Measurements from ENCODE around the gene VAMP5.
"Not testable (repeated sequence)": the region's sequence is repeated elsewhere in the genome, so short reads cannot be mapped to it uniquely, and the experiment has no call there.

The VAMP5 gene, protein sequence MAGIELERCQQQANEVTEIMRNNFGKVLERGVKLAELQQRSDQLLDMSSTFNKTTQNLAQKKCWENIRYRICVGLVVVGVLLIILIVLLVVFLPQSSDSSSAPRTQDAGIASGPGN

DNA sequence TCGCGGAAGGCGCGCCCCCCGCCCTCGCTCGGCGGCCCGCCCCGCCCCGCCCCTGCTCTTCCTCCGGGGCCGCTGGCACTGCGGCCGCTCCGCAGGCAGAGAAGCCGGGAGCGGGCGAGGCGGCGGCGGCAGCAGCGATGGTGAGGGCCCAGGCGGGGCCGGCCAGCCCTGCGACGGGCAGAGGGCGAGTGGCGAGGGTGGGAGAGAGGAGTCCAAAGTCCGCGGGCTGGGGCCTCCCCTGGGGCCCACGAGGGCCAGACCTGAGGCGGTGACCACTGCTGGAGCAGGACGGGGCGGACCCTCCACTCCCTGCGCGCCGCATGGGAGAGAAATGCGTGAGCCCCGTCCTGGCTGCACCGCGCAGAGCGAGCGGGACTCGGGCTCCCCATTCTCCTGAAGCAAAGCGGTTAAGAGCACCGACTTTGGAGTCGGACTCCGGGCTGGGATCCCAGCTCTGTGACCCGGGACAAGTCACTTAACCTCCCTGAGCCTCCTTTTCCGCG lies at the start of gene VAMP5:
VAMP5 (plus strand) TSS at position 78 of the 503 bp plus-strand sequence; CDS start at position 138, 60 bp downstream.
- DNase-seq: no peak

DNA sequence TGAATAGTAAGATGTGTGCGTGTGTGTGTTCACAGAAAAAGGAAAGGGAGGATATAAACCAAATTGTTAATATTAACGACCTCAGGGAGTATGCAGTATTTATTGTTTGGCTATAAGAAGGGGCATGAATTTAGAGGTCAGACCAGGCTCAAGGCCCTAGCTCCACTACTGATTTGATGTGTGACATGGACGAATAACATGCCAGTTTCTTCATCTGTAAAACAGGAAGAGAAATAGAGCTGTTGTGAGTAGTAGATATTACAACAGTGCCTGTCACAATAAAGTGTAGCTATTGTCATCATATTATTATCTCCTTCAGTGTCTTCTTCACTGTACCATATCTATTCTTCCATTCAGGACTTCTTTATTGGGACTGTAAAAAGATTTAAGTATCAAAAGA lies 49.4 kb upstream of the VAMP5 start:
- DNase-seq: no peak

DNA sequence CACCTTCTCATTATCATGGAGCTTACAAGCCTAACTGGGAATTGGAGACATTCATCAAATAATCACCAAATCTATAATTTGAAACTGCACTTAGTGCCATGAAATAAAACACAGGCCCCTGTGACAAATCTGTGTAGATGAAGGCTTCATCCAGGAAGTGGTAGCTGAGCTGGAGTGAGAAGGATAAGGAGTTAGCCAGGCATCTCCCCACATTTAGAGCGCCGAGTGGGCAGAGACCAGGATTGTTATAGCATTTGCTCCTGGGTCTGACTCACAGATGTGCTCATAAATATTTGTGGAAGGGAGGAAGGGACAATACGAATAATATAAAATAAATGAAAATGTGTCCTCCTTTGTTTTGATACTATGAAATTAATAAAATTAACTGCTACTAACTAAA lies 47.8 kb upstream of the VAMP5 start:
- DNase-seq: no peak

DNA sequence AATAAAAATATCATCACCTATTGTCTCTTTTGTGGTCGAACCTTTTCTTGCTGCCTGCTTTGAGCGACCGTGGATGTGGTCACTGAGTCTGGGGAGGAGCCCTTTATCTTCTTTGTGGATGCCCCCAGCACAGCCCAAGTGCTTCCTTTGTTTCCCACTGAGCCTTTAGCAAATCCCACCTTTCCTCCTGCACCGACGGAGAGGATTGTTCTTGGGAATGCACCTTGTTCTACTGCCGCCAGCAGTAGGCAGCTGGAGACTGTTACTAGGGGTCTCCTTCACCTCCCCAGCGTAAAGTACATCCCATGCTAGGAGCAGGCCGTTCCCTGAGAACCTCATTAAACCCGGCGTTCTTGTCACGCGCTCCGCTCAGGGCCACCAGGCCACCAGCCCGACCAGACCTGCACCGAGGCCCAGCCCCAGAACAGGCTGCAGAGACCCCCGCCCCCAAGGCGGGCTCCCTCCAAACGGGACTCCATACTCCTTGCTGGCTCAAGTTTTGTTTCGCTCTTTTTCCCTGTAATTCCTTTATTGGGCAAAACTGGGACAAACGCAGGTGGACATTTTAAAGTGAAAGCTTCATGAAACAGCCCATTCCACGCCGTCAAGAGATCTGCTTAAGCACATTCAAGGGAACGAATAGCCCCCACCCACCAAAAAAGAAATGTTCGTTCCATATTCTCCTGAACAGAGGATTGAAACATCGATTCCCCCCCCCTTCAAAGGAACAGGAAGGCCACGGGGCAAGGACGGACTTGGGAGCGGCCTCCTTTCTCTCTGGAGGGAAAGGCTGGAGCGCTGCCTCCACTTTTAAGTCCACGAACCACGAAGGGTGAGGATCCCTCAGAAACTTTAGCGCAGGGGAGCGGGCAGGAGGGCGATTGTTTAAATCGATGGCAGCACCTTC lies 46.4 kb upstream of the VAMP5 start:
- DNase-seq: peak; percentile 41

DNA sequence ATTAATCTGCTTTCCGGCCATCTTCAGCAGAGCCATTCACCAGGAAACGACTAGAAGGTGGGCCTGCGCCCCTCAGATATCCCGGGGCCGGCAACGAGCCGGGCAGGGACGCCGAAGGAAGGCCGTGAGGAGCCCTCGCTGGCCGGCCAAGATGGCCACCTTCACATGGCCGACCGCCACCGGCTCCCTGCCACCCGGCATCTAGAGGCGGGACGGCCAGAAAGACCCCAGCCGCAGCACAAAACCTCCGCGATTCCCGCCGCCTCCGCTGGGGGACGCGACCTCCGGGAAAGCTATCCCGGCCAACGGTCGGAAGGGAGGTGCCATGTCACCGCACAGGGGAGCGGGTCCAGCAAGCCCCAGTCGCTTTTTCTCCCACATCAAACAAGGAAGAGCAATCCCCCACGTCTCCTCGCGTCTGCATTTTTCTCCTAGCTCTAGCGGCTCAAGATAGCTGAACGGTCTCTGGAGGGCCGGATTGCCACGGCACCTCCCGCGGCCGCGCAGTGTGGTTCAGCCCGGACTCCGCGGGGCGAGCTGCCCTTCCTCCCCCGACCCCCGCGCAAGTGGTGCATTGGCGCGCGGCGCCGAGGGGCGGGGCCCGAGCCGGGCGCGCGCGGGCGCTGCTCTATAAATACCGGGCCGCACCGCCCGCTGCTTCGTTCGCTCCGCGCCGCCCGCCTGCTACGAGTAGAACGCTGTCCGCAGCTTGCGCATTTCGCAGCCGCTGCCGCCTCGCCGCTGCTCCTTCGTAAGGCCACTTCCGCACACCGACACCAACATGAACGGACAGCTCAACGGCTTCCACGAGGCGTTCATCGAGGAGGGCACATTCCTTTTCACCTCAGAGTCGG lies 45.5 kb upstream of the VAMP5 start, which contains the start of gene MAT2A:
MAT2A (plus strand) TSS at position 662 of the 854 bp plus-strand sequence; CDS start at position 782, 120 bp downstream.
- DNase-seq: peak; percentile 90

DNA sequence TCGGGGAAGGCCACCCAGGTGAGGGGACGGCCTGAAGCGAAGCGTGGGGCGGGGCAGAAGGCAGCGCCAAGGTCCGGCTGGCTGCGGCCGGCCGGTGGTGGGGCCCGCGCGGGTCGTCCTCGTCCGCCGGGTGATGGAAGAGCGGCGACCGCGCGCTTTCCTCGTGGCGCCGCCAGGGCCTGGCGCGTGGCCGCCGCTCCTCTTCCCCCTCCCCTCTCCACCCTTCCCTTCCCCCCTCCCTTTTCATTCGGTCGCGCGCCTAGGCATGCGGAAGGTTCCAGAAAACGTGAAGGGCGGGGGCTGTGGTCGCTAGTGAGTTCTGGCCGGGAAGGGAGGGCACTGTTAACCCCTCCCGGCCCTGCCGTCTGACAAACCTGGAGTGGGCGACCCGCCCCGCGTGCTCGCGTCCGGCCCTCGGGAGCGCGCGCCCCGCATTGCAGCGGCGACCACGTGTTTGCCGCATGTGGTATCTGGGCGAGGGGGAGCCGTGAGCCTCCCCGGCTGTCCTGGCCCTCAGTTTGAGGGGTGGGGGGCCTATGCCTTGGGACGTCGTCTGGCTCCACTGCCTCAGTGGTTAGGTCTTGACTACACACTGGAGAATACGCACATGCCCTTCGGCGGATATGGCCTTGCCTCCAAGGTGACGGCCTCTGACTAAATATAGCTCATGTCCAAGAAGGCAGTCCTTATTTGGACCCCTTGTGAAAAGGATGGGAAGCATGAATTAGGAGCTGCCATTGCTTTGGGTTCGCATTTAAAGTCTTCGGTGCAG lies 44.7 kb upstream of the VAMP5 start:
- peak; percentile 80 for DNase-seq

DNA sequence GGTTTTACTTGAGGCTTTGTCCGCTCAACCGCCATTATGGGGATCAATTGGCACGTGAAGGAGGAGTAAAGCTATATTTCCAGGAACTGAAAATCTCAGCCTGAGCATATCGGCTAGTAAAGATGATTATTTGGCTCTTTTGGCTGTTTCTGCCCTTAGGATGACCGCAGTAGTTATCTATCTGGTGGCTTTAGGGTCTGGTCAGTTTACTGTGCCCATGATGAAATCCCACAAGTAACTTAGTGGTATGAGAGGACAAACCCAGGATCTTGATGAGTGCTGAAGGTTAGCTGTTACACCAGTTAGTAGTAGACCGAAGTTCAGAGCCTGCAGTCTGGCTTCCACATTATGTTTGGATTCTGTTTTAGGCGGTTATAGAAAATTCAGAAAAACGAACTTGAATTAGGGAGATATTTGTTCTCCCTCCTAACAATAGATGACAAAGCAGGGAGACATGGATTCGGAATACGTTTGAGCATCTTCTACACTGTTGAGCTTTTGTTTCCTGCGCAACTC lies 44.0 kb upstream of the VAMP5 start:
- DNase-seq: no peak

DNA sequence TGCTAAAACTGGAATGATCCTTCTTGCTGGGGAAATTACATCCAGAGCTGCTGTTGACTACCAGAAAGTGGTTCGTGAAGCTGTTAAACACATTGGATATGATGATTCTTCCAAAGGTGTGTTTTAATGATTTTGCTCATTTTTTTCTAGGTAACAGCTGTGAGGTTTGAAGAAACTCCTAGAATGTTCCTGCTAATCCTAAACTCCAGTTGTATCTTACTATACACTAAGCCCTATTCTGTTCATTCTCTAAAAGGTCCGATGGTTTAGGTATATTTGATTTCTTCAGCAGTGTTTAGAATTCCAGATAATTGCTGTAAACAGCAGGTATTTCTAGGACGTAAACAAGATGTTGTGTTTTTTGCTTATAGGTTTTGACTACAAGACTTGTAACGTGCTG lies 43.0 kb upstream of the VAMP5 start:
- DNase-seq: no peak

DNA sequence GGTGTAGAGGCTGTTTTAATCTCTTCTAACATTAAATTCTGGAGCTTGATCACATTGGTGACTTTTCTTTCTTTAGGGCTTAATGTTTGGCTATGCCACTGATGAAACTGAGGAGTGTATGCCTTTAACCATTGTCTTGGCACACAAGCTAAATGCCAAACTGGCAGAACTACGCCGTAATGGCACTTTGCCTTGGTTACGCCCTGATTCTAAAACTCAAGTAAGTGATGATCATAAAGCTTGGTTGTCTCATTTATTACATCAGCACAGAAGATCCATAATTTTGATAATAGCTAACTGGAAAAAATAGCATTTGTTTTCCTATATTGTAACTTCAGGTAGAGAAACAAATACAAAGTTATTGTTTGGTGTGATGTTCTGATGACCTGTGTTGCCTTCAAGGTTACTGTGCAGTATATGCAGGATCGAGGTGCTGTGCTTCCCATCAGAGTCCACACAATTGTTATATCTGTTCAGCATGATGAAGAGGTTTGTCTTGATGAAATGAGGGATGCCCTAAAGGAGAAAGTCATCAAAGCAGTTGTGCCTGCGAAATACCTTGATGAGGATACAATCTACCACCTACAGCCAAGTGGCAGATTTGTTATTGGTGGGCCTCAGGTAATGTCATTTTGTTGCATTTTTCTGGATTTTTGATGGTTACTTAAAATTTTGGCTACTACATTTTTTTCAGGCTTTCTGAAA lies 42.3 kb upstream of the VAMP5 start:
- DNase-seq: no peak

DNA sequence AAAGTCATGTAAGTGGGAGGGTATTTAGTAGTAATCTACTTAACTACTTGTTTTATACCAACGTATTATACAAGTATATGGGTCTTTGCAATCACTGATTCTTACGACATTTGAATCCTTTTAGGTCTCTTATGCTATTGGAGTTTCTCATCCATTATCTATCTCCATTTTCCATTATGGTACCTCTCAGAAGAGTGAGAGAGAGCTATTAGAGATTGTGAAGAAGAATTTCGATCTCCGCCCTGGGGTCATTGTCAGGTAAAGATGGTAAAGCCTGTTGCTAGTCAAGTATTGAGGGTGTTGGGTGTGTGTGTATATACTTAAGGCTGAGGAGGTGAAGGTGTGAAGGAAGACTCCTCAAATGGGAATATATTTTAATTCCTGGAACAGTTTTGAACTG lies 41.5 kb upstream of the VAMP5 start:
- no peak for DNase-seq

DNA sequence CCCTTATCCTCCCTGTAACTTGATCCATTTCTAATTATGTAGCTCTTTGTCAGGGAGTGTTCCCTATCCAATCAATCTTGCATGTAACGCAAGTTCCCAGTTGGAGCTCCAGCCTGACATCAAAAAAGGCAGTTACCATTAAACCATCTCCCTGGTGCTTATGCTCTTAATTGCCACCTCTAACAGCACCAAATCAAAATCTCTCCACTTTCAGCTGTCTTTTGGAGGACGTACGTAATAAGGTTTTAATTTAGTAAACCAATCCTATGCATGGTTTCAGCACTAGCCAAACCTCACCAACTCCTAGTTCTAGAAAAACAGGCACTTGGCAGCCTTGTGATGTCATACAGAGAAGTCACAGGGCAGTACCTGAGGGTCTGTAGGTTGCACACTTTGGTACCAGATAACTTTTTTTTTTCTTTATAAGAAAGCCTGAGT lies 40.0 kb upstream of the VAMP5 start:
- not testable (repeated sequence) for DNase-seq

DNA sequence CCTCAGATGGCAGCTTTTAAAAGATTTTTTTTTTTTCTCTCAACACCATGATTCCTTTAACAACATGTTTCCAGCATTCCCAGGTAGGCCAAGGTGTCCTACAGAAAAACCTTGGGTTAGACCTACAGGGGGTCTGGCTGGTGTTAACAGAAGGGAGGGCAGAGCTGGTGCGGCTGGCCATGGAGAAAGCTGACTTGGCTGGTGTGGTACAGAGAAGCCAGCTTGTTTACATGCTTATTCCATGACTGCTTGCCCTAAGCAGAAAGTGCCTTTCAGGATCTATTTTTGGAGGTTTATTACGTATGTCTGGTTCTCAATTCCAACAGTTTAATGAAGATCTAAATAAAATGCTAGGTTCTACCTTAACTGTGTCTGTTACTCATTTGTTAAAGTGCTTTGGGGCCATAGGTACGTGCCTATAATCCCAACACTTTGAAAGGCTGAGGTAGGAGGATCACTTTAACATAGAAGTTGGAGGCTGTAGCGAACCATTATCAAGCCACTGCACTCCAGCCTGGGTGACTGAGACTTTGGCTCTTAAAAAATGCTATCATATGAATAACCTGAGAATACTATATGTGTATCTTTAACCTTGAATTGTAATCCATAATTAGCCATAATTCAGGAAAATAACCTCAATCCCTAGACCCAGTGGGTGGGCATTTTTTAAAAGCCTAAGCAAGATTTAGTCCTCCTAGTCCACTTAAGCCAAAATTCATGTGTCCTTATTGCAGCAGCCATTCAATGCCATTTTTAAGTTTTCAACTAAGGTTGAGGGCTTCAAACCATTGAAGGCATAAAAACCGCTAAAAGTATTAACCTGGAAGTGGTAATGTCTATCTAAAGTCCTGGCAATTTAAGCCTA lies 39.1 kb upstream of the VAMP5 start:
- DNase-seq: not testable (repeated sequence)

DNA sequence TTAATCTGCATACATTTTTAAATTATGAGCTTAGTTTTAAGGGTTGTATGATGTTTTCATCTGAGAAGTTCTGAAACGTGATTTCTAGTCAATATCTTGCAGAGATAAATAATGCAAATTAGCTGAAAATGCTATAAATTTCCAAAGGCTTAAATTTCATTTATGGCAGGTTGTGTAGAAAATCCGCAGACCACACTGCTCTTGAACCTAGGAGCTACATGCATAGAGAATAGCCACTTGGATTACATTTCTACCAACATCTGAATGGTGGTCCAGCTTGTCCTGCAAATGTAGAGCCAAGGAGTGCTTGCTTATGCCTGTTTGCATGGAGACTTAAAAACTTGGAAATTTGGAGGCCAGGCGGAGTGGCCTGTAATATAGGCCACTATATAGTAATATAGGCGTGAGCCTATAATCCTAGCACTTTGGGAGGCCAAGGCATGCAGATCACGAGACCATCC lies 38.4 kb upstream of the VAMP5 start:
- DNase-seq: no peak

DNA sequence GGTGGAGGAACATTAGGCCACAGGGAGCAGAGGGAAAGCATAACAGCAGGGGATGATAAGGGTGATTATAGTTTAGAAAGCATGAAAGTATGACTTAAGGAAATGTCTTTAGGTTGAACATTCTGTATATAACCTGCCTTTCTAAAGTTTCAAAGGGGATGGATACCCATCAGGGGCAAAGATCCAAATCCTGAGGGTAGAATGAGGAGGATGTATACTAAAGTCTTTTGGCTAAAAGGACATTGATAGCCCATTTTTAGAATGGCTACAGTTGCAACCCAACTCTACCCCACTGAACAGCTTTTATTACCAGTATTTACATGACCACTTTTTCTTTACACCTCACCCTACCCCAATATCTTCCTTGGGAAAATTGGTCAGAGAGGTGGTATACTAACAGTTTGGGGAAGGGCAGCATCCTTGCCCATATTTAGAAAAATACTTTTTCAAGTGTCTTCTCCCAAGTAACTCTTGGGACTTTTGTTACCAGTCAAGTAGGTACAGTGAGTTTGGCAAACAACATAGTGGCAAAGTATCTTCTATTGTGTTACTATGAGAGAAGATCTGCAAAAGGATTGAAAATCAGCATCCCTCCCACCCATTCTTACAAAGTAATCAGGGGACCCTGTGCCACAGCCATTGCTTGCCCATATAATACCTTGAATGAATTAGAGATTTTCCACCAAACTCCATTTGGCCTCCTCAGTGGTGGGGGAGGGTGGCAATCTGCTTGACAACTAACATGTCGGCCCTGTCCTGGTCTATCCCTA lies 37.0 kb upstream of the VAMP5 start:
- no peak for DNase-seq

DNA sequence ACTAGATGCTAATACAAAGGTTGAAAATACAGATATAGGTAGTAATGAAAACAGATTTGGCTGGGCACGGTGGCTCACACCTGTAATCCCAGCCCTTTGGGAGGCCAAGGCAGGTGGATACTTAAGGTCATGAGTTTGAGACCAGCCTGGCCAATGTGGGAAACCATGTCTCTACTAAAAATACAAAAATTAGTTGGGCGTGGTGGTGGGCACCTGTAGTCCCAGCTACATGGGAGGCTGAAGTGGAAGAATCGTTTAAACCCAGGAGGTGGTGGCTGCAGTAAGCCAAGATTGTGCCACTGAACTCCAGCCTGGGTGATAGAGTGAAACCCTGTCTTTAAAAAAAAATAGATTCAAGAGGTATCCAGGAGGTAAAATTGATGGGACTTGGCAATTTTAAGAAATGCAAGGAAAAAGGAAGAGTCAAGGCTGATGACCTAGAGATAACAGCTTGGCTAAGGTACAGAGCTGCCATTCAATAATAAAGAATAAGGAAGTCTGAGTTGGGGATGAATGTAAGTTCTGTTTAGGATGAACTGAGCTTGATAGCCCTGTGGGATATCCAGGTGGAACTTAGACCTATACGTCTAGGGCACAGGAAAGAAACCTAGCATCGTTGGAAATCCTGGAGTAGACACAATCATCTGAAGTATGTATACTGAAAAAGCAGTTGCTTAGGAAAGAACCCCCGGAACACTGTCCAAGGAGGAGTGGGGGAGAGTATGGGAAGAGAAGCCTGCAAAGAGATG lies 36.2 kb upstream of the VAMP5 start:
- DNase-seq: no peak

DNA sequence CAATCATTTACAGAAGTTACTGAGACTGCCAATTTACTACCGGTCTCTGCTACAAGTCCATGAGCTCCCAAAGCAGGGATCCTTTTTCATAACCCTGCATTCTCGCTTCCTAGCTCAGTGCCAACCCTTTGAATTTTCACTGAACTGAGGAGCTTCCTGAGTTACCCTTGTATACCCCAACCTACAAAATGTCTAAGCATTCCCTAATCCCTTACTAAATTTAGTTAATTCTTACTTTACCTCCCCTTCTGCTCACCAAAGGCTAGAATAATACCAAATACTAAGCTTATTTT lies 35.7 kb upstream of the VAMP5 start:
- DNase-seq: no peak

DNA sequence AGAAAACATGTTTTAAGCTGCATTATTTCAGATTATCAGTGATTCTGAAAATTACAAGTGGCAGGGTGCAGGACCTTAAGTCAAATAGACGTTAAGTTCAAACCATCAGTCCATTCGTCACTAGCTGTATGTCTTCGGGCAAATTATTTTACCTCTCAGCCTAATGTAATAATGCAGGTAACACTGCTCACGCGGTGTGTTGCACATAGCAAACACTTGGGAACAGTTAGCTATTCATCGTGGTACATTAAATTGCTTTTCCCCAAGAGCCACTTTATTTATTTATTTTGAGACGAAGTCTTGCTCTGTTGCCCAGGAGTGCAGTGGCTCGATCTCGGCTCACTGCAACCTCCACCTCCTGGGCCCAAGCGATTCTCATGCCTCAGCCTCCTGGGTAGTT lies 35.1 kb upstream of the VAMP5 start:
- no peak for DNase-seq

DNA sequence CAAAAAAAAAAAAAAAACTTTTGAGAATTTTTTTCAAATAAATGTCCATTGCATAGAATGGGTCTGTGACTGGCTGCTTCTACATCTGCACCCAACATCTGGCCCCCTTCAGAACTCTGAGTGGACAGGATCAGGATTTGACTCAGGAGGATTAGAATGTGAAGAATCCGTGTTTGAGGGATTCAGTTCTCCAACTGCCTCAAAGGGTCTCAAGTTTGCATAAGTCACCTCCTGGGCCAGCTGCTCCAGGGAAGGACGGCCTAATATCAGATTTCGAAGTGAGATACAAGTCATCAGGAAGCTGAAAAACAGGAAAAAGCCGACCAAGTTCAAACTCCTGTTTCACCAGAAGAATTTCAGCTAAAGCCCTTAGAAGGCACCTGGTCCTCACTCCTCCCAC lies 34.4 kb upstream of the VAMP5 start:
- DNase-seq: no peak

DNA sequence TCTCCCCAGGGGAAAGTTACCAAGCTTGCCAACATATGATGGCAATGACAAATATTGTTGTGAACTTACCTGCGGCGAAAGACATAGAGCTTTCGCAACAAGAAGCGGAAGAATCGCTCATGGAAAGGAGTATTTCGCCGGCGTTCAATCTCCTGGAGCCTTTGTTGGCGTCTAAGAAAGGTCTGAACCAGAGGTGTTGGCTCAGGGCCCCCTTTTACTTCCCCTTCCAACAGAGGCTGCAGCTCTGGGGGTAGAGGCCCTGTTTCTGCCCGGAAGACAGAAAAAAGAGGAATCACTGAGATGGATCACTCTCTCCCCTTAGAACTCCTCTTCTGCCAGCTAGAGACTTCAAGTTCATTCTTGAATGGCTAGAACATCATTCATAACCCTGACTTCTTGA lies 33.7 kb upstream of the VAMP5 start:
- no peak for DNase-seq
